ENCODE measurements around the gene GARRE1.
"Not testable (repeated sequence)": the region's sequence is repeated elsewhere in the genome, so short reads cannot be mapped to it uniquely, and the experiment has no call there.

GARRE1 gene

DNA sequence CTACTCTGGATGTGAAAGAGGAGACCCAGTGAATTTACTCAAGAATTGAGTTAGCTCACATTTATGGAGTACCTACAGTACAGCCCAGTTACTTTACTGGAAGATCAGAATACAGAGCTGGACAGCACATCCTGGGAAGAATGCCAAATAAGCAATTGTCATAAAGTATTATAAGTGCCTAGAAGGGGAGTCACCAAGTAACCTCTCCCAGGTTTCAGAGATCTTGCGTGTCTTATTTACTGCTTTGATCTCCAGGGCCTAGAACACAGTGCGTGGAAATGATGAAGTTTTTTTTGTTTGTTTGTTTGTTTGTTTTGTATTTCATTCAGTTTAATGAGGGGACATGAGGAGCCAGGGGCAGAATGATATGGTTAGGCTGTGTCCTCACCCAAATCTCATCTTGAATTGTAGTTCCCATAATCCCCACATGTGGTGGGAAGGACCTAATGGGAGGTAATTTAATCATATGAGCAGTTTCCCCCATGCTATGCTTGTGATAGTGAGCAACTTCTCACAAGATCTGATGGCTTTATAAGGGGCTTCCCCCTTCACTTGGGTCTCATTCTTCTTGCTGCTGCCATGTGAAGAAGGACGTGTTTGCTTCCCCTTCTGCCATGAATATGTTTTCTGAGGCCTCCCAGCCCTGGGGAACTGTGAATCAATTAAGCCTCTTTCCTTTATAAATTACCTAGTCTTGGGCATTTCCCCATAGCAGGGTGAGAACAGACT lies 5.2 kb downstream of the GARRE1 start:
- DNase-seq: no peak

DNA sequence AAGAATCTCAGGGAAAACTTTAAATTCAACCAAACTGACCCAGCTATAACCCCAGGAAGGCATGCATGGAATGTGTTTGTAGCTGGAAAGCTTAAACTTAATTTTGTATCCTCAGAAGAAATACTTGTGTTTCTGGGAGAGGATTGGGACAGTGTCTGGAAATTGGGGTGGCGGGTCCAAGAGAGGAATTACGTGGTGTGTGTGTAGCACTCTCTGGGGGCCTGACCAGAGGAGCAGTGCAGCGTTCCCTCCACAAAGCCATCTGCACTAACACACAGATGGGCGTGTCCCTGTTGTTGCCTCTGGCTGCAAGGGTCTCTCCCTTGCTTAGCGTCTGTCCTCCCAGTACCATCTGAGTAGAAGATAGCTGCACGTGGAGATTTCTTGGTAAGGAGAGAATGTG lies 6.4 kb downstream of the GARRE1 start:
- no peak for DNase-seq

DNA sequence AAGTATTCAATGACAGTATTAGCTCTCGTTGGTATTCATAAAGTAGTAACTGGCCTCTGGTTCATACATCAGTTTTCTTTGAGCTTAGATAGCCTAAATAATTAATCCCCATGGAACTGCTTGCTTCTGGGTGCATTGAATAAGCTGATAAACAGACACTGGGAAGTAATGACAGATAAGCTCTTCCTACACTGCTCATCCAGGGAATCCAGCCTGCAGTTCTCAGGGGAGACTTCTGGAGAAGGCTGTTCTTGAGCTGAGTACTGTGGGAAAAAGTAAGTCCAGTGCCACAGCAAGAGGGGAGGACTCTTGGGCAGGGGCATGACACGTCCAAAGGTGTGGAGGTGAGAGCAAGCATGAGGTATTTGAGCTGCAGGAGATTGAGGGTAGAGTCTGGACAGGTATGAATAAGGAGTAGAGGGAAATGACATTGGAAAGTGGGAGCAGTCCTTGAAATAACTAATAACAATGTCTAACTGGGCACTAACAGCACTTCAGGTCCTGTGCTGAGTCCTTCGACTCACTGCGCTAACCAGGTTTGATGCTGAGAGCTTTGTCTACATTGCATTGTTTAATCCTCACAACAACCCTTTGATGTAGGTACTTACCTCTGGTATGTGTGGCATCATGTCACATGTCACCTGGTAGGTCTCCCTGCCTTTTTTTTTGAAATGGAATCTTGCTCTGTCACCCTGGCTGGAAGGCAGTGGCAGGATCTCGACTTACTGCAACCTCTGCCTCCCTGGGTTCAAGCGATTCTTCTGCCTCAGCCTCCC lies 7.2 kb downstream of the GARRE1 start:
- DNase-seq: no peak

DNA sequence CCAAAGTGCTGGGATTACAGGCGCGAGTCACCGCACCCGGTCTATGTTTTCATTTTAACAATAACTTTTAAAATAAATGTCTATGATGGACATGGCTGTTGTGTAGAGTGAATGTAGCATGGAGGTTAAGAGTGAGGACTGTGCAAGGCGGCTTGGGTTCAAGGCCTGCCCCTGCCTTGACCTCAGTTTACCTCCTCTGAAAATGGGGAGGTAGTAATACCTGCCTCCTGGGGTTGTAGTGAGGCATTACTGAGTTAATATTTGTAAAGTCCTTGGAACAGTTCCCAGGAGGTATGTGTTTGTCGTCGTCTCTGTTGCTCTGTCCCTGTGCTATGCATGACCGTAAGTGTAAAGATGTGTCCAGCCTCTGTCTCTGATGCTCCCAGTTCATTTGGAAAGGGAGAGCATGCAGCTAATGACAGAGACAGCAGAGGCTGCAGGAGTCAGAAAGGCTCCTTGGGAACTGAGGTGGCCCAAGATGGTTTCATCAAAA lies 9.4 kb downstream of the GARRE1 start:
- no peak for DNase-seq

DNA sequence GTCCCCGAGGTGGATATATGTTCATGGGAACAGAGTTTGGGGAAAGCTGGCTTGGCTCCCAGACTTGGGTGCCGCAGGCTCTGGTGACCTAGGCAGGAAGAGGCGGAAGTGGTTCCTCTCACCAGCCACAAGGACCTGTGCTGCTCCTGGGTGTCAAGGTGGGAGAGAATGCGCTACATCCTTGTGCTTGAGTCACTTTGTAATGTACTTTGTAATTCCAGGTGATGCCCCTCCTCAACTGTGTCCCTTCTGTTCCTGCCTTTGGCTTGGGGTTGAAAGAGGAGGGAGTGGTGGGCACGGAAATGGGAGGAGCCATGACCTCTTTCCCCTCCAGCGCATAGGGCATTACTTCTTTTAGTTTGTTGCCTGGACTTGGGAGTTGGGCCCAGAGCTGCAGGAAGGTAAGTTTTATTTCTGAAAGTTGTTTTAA lies 10.9 kb downstream of the GARRE1 start:
- no peak for DNase-seq

DNA sequence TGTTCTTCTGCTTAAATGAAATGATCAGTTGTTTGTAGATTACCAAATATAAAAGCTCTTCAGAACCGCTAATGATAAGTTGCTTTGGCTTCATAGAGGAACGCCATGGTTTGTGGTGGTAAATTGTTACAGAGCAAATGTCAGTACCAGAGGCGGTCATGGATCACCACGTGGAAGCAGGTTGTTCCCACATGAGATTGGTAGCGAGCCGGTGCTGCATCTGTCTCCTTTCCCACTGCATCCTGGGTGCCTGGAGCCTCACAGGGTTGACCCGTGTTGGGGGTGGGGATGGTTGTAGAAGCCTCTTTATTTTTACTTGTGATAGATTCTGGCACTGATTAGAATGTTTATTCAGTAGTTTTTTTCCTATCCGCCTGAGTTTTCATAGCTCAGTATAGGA lies 14.7 kb downstream of the GARRE1 start:
- DNase-seq: no peak

DNA sequence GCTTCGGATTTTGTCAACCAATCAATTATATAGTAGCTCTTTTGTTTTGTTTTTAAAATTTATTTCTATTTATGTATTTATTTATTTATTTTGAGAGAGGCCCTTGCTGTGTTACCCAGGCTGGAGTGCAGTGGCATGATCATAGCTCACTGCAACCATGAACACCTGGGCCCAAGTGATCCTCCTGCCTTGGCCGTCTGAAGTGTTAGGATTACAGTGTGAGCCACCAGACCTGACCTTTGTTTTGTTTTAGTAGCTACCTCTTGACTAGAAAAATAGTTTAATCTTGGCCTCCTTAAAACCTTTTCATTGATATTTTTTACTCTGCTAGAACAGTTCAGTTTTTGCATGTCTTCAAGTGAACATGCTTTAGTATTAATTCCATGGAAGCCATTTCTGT lies 15.1 kb downstream of the GARRE1 start:
- DNase-seq: no peak

DNA sequence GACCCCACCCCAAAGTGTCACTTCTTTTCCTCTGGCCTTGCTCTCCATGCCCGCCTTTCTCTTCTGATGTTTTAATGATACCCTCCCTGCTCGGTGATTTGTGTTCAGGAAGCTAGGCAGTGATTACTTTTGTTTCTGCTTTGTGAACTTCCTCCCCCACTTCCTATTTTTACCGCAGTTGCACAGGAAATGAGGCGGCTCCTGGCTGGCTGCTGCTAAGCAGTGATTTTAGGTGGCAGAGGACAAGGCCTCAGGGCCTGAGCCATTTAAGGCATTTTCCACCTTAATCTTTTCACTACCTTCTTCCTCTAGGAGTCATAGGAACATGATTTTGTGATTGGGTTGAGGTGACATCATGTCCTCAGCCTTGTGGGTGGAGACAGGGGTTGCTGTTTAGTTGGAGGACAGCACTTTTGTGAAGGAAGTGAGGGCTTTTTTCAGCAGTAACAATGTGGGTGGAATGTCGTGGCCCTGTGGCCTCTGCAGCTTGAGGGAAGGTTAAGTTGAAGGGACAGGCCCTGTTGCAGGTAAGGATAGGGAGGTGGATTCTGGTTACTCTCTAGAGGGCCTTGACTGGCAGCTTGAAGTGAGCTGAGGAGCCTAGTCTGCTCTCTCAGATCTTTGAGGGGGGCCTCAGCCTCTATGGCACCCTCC lies 15.7 kb downstream of the GARRE1 start:
- DNase-seq: peak; percentile 66

DNA sequence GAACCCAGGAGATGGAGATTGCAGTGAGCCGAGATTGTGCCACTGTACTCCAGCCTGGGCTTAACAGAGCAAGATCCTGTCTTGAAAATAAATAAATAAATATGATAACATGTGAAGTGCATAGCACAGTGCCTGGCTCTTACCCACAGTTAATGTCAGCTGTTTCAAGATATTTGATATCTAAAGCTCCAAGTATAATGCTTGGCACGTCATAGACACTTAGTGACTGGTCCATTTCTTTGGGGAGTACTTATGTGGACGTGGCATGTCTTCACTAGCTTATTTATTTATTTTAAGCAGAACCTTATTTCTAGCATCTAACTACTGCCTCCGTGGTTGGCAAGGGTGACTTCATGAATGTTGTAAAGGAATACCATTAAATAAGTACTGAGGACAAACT lies 18.8 kb downstream of the GARRE1 start:
- DNase-seq: no peak

DNA sequence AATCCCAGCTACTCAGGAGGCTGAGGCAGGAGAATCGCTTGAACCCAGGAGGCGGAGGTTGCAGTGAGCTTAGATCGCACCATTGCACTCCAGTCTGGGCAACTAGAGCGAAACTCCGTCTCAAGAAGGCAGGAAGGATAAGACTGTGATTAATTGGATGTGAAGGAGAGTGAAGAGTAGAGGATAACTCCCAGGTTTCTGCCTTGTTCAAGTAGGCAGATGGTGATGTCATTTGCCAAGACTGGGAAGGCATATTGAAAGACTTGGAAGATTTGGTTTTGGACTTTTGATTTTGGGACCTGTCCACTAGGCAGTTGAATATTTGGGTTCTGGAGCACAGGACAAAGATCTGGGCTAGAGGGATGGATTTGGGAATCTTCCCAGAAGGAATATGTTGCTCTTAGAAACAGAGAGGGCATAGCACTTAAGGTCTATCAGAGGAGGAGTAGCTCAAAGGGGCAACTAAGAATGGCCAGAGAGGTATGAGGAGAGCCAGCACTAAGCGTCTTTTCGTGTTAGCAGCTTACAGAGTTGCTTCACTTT lies 20.0 kb downstream of the GARRE1 start:
- DNase-seq: no peak

DNA sequence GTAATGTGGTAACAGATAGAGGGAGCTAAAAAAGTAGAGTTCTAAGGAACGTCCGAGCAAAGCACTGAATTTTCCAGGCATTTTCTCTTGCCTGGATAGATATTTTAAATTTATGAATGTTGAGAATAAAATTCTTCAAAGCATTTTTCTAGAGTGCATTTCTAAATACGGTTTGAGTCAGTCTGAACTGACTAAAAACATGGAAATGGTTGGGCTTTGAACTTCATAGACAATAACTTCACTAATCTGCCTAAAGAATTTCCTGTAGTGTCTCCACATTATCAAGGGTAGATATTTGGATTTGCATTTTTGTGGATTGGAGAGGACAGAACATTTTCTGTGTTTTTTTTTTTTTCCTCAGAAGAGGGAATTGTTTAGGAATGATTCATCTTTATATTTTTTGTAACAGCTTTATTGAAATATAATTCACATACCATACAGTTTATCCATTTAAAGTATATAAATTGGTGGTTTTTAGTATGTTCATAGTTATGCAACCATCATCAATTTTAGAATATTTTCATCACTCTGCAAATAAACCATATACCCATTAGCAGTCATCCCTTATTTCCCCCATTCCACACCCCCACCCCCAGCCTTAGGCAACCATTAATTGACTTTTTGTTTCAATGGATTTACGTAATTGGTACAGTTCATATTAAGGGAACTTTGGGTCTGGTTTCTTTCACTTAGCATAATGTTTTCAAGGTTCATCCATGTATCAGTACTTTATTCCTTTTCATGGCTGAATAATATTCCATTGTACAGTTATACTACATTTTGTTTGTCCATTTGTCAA lies 20.7 kb downstream of the GARRE1 start:
- DNase-seq: no peak

DNA sequence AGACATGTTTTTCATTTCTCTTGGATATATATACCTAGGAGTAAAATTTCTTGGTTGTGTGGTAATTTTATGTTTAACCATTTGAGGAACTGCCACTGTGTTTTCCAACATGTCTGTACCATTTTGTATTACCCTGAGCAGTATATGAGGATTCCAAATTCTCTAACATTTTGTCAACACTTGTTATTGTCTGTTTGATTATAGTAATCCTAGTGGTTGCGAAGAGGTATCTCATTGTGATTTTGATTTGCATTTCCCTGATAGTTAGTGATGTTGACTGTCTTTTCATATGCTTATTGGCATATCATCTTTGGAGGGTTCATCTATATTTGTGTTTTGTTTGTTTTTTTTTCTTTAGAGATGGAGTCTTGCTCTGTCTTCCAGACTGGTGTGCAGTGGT lies 21.4 kb downstream of the GARRE1 start:
- DNase-seq: no peak

DNA sequence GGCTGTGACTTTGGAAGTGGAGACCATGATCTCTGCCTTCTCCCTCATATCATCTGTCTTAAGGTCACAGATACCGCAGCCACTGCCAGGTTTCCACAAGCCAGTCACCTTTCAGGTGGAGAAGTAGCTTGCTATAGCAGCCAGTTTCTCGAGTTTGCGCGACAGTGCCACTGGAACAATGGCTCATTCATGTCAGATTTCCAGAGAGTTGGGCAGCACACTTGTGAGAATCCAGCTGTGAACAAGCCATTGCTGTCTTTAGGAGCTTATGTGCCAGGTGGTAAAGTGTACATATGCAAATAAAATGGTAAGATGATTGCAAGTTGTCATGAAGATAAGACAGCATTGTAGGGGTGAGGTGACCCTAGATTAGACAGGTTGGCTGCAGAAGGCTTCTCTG lies 22.3 kb downstream of the GARRE1 start:
- DNase-seq: no peak

DNA sequence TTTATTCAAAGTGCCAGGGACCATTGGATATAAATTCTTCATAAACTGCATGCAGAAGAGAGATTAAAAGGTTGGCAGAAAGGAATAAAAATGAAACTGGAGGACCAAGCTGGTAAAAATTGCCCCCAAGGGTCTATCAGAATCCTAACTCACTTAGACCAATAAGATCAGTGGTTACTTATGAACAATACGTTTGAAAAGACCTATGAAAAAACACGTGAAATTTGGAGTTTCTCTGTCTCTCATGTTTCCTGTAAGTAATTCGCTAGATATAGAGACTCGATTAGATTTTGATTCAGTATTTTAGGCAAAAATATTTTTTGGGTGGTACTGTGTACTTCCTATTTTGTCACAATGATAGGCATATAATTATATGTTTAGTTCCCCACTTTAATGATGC lies 22.9 kb downstream of the GARRE1 start:
- no peak for DNase-seq

DNA sequence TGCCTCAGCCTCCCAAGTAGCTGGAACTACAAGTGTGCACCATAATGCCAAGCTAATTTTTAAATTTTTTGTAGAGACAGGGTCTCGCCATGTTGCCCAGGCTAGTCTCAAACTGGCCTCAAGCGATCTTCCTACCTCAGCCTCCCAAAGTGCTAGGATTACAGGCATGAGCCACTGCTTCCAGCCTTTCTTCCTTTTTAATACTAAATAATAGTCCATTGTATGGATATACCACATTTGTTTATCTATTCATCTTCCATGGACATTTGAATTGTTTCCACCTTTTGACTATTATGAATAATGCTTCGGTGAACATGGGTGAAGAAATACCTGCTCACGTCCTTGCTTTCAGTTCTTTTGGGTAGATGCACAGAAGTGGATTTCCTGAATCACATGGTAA lies 24.4 kb downstream of the GARRE1 start:
- no peak for DNase-seq

DNA sequence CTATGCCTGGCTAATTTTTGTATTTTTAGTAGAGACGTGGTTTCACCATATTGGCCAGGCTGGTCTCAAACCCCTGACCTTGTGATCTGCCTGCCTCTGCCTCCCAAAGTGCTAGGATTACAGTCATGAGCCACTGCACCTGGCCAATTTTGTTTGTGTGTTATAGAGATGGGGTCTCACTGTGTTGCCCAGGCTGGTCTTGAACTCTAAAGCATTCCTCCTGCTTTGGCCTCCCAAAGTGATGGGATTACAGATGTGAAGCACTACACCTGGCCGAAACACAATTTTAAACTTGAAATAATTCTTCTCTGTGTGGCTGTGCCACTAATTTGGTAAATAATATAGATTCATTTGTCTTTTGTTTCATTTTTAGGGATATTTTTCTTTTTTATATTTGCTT lies 27.1 kb downstream of the GARRE1 start:
- not testable (repeated sequence) for DNase-seq

DNA sequence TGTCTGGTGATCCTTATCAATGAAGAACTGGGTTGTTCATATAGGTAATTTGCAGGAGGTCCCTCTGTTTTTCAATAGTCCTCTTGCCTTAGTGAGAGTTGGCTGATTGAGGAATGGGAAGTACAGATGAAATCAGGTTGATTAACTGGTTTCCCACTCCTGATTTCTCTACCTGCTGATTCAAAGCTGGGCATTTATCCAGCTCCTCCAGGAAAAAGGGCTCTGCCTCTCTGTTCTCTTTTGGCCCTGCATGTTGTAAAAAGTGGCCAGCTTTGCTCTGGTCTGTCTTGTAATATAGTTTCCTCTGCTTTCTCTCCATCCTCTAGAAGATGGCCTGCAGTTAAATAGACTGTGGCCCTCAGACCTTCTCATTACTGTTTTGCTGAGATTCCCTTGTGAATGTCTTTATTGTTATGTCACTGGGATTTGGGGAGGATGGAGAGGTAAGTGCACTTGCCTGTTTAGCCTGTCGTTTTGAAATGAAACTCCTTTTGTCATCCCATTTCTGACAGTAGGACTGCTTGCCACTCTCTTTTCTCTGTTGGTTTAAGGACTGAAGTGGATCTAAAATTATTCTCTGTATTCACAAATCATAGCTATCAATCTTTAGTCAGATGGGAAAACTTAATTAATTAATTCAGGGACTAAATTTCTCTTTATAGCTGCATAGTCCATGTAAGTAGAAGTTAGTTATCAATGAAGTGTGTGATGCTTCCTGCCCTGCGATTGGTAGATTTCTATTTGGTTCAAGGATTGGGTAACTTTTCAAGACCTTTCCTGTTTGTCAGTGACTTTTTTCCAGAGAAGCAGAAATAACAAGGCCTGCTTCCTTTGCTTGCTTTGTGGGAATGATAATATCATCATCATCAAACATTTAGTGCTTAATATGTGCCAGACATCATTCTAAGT lies 28.5 kb downstream of the GARRE1 start:
- no peak for DNase-seq

DNA sequence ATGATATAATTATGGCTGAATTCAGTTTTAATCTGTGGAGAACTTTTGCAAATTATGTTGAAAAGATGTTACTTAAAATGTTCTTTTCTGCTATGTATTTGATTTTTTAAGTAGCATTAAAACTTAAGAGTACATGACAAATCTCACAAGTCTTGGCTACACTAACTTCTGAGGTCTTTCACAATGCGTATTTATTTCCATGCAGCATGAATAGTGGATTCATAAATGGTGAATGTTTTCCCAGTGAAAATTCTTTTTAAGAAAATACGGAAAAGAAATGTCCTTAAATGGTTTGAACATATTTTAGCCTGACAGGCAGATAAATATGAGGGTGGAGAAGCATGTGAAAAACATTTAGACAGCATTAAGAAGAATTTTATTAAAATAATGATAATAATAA lies 30.2 kb downstream of the GARRE1 start:
- no peak for DNase-seq

DNA sequence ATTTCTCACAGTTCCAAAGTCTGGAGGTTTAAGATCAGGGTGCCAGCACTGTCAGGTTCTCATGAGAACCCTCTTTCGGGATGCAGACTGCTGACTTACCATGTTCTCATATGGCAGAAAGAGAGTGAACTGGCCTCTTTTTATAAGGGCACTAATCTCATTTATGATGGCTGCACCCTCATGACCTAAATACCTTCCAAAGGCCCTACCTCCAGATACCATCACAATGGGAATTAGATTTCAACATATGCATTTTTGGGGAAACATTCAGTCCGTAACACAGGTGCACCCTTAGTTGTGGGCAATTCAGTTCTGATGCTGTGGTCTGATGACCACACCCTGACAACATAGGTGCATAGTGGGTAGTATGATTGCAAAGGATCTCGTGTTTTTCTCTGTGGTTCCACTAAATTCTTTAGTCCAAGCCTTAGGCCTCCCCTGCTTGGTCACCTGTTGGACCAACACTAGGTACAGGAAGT lies 33.3 kb downstream of the GARRE1 start:
- DNase-seq: no peak

DNA sequence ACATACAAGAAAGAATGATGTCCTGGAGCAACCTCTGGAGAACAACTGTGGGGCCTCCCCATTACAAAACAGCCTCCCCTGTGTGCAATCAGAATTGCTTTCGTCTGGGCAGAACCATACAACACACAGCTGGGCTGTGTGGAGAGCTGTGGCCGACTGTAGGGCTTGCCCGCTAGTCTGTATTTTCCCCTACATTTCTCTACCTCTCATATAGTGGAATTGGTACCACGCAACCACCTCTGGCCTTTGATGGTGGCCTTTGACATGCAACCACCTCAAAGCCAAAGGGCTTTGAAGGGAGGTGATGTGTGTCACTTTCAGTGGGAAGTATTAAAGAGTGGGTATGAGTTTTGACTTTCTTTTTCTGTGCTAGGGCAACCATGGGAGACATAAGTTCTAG lies 34.0 kb downstream of the GARRE1 start:
- no peak for DNase-seq

DNA sequence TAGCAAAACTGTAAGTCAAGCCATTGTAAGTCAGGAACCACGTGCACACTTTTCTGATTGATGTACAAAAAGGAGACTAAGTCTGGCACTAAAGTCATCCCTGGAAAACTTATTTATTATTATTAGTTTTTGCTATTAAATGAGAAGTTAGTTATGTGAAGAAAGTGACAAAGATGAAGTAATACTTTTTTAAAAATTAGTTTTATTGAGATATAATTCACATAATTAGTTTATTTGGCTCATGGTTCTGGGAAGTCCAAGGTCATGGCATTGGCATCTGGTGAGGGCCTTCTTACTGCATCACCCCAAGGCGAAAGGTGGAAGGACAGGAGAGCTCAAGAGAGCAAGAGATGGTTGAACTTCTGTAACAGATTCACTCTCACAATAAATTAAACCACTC lies 36.9 kb downstream of the GARRE1 start:
- DNase-seq: no peak

DNA sequence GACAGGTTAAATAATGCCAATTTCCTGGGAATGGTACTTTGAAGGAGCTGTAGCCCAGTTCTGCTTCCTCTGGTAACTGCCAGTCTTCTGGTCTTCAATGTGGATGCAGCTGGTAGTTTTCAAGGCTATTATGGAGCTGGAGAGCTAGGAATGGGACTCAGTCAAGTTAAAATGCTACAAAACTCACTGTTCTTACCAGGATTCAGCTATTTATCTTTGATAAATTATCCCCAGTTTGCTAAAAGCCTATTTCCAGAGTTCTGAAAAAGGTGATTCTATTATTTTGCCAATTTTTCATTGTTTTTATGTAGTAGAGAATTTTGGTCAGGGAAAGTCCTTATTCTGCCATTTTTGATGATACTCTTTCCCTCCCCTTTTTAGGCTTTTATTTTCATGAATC lies 40.7 kb downstream of the GARRE1 start:
- no peak for DNase-seq
